DMS 273 (cell line): ENCODE measurements around the gene ENTPD2.

Experiments
- DNase-seq: peaks from one replicate; lab custom pipeline; 2025; ENCODE audit not compliant: unreplicated experiment; lab: John Stamatoyannopoulos, UW

ENTPD2 gene

GRCh38 chr9:137031904-137032640 is 21.8 kb downstream of the ENTPD2 start, which contains the start of gene FUT7:
TSS of gene FUT7 (minus strand) at chr9:137032088. CDS start at chr9:137031991, 97 bp downstream.
- DNase-seq, result peak; percentile 42

- no peak for DNase-seq
These were observed 23.0 kb downstream of the ENTPD2 start for GRCh38 chr9:137030538-137031527.

- DNase-seq, result no peak
These were observed 23.9 kb downstream of the ENTPD2 start for GRCh38 chr9:137030006-137030405.

- peak; percentile 75 for DNase-seq
These were observed 24.6 kb downstream of the ENTPD2 start for GRCh38 chr9:137029058-137029936.

GRCh38 chr9:137028263-137029057 is 25.4 kb downstream of the ENTPD2 start:
- DNase-seq, result peak; percentile 84

- peak; percentile 64 for DNase-seq
These were observed 26.2 kb downstream of the ENTPD2 start, which contains the start of gene ABCA2 for GRCh38 chr9:137027369-137028262. TSS of gene ABCA2 (minus strand) at chr9:137028237. CDS start at chr9:137028140, 97 bp downstream.

GRCh38 chr9:137026828-137027227 is 27.0 kb downstream of the ENTPD2 start:
- peak; percentile 40 for DNase-seq

GRCh38 chr9:137026384-137026783 is 27.5 kb downstream of the ENTPD2 start:
- no peak for DNase-seq

GRCh38 chr9:137025517-137025966 is 28.3 kb downstream of the ENTPD2 start:
- DNase-seq, result peak; percentile 94

- DNase-seq, result peak; percentile 38
These were observed 30.3 kb downstream of the ENTPD2 start for GRCh38 chr9:137023583-137023991.

GRCh38 chr9:137023157-137023556 is 30.7 kb downstream of the ENTPD2 start:
- no peak for DNase-seq

- DNase-seq, result no peak
These were observed 31.2 kb downstream of the ENTPD2 start for GRCh38 chr9:137022662-137023008.

- DNase-seq, result peak; percentile 63
These were observed 31.7 kb downstream of the ENTPD2 start for GRCh38 chr9:137021979-137022661.

- no peak for DNase-seq
These were observed 32.3 kb downstream of the ENTPD2 start for GRCh38 chr9:137021568-137021978.

GRCh38 chr9:137020771-137021567 is 32.9 kb downstream of the ENTPD2 start:
- no peak for DNase-seq

- DNase-seq, result no peak
These were observed 33.8 kb downstream of the ENTPD2 start for GRCh38 chr9:137019891-137020683.
